NCI-H460 (cell line): Measurements from ENCODE around the gene VSIG8. TPM values are rescaled to one million over a fixed set of nuclear protein-coding genes. Genes with fewer than 3 reads are reported as not detected.

Experiments used
- DNase-seq: peaks from one replicate; pipeline ENCODE4 v3.0.0-alpha.2; 2016; ENCODE audit warnings: low read depth; ENCODE audit errors: extremely low read depth
- total RNA-seq: library from RNA; depleted of rRNA; stranded (reverse); fragments of >200 nt; shearing (Covaris generic); gene quantifications from 2 replicates; pipeline ENCODE4 v1.2.3, GENCODE V29; 2014

The VSIG8 gene
- total RNA-seq, 1 experiment from 2014 or later, result 0.05 TPM

DNA sequence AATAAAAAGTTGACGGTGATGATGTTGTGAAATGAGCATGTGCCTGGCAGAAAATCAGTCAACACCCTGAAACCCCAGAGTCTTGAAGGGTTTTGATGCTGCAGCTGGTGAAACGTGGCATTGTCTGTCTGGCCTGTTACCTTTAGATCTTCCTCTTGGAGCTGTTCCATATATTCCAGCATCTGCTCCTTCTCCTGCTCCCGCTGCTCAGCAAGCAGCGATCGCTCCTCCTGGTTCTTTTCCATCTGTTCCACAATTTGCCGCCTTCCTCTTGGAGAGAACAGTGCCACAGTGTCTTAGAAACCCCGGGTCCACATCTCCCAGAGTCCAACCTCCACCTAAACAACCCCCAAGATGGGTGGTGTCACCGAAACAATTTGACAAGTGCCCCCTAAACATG is 21.8 kb upstream of the VSIG8 start:
- DNase-seq, result no peak

- DNase-seq, result no peak
Observed at GRCh38 chr1:159883134-159883533, 20.7 kb upstream of the VSIG8 start.

DNA sequence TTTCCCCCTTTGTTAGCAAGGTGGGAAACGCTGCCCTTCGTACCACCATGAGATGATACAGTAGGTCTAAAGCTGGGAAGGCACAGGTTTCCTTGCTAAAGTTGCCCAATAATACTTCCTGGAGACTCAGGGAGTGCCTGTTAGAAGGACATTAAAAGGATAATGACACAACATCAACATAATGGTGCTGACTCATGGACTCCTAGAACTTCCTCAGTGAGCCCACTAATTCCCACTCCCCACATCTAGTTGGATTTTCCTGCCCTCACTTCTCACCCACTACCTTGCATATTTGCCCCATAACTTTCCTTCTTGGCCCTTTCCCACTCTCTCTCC is 20.0 kb upstream of the VSIG8 start:
- DNase-seq, result no peak

DNA sequence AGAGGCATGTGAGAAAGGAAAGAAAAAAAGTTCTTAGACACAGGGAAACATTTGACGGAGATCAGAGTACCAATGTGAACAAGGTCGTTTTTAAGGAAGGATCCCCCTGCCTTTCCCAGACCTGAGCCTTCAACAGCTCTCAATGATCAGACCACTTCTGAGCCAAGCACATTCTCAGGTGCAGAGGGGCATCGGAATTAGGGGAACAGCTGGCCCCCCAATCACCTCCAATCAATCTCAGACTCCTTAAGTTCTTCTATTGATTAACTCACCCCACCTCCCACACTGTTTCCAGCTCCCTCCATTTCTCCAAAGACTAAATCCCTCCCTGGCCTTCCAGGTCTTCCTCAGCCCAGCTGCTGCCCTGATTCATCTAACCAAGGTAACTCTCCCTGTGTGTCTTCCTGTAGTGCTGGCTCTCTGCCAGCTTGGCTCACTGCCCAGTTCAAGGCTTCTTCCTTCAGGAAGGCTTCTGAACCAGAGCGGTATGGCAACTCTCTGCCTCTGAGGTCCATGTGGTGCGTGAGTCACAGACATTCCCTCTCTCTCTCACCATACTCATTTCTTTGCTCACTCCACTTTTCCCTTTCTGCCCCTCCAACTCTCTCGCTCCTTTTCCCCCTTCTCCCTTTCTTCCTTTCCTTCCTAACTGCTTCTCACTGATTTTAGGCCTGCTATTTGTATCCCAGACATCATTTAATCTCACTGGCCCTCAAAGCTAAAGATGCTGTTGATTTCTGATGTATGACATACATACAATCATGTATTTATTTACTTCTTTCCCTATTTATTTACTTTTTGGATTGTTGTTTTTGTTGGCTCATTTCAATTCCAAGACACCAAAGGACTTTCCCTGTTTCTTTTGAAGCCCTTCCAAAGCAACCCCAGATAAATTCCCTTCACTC is 19.4 kb upstream of the VSIG8 start:
- peak; percentile 72 for DNase-seq

DNA sequence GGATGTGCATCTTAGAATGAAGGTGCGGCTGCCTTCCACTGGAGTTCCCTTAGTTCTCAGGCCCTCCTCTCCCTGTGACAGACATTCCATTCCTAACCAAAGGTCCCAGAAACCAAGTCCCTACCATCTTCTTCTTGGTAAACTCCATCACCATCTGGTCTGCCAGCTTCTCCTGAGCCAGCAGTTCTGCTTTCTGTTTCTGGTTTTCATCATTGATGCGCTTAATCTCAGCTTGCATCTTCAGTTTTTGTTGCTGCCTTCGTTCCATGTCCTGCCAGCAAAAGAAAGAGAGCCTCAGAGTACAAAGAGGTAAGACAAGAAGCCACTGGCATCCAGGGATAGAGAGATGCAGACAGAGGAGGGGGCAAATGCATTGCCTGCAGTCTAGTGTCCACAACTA is 18.0 kb upstream of the VSIG8 start:
- no peak for DNase-seq

DNA sequence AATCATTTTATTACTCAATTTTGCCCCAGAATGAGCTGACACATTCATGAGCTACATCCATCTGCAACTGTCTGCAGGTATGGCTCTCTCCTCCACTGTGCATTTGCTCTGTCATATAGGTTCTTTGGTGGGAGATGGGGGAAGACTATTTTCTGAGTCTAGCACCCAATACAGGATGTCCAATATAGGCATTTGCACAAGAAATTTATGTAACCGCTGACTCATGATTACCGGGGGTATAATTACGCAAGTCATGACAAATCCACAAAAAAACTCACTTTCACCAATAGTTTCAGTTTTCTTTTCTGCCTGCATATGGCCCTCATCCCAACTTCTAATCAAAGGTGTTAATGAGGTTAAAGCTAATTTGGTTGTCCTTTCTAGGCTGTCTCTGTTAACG is 17.5 kb upstream of the VSIG8 start:
- DNase-seq, result peak; percentile 21

DNA sequence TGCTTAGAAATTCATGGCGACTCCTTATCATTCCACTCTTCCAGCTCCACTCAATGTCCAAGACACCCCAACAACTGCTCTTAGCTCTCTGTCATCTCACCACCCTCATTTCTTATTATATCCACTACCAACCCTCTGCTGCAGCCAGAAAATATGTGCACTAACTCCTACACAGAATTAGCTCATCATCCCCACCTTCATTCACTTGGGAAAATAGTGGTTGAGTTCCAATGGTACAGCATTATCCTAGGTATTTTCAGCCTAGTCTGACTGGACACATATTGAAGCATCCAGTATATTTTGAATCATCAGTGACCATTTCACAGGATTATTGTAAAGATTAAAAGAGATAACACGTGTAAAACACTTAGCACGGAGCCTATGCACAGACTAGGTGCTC is 16.7 kb upstream of the VSIG8 start:
- no peak for DNase-seq

DNA sequence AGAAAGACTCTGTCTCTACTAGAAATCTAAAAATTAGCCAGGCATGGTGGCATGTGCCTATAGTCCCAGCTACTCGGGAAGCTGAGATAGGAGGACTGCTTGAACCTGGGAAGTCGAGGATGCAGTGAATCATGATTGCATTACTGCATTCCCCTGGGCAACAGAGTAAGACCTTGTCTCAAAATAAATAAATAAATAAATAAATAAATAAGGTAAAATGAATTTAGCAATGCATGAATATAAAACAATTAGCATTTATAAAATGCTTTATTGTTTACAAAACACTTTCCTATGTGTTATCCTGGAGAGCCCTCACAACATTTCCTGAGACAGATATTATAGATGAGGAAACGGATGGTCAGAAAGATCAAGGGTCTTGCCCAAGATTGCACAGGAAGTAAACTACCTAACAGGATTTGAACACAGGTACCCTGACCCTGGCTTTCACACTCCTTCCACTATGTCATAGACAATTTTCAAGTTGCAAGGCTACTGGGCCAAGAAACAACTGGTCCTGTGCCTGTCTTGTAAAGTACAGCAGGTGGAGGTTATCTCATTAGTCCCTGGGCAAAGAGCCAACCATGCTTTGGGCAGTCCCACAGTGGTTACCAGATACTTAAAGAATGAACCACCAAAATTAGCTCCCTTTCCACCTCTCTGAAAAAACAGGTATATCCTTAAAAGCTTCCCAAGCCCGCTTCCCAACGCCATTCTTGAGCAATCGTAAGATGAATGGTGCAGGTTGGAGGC is 15.4 kb upstream of the VSIG8 start:
- DNase-seq, result no peak

DNA sequence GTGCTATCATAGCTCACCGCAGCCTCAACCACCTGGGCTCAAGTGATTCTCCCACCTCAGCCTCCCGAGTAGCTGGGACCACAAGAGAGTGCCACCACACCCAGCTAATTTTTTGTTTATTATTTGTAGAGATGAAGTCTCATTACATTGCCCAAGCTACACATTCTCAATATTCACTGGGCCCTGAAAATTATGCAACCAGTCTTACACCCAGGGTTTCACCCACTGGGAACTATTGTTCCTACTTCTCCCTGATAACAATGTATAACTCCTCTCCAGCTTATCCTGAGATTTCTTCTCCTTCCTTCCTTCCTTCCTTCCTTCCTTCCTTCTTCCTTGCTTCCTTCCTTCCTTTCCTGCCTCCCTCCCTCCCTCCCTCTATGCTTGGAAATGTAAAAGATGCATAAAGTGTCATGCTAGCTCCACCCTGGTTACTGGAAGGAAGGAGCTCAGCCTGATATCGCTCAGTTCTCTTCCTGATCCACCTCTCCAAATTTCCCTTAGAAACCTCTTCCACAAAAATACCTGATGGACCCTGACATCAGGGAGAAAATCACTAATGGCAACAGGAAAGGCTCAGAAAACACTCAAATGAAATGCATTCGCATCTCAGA is 11.2 kb upstream of the VSIG8 start:
- no peak for DNase-seq

GRCh38 chr1:159872891-159873290 is 10.4 kb upstream of the VSIG8 start:
- DNase-seq, result no peak

GRCh38 chr1:159870704-159871103 is 8.2 kb upstream of the VSIG8 start:
- DNase-seq, result no peak

GRCh38 chr1:159869607-159870006 is 7.2 kb upstream of the VSIG8 start:
- DNase-seq, result no peak

GRCh38 chr1:159869173-159869572 is 6.7 kb upstream of the VSIG8 start:
- no peak for DNase-seq

DNA sequence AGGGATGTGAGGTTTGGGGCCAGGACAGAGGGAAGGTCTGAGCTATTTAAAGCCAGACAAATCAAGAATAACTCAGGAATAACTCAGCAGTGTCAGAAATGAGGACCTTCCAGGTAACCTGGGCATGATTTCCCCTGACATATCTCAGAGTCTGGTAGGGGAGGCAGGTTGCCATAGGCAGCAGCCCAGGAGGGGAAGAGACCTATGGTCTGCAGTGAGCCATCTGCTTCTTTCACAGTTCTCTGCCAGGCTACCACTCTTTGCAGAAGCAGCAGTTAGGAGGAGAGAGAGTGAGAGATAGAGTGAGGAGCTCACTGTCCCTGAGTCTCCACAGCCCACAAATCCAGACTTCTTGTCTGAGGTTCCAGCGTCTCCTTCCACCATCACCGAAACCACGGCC is 6.3 kb upstream of the VSIG8 start:
- no peak for DNase-seq

GRCh38 chr1:159867664-159868026 is 5.2 kb upstream of the VSIG8 start:
- no peak for DNase-seq

GRCh38 chr1:159866905-159867663 is 4.6 kb upstream of the VSIG8 start:
- no peak for DNase-seq

GRCh38 chr1:159866066-159866465 is 3.6 kb upstream of the VSIG8 start:
- DNase-seq, result no peak

- no peak for DNase-seq
Observed at GRCh38 chr1:159864262-159864661, 1.8 kb upstream of the VSIG8 start.

DNA sequence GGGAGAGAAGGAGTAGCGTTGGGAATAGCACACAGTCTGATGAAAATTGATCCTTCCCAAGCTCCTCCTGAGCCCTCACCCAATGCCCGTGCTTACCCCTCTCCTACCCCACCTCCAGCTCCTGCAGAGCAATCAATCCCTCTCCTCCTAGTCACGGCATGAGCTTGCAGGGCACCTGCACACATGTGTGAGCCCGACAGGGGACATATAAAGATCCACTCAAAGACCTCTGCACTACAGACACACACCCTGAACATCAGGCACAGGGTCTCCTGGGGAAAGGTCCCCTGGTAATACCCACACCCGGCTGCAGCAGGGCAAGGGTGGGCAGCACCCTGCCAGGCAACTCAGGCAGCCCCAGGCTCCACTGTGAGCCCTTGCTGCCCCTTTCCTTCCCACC is 426 bp downstream of the VSIG8 start:
- DNase-seq, result no peak

DNA sequence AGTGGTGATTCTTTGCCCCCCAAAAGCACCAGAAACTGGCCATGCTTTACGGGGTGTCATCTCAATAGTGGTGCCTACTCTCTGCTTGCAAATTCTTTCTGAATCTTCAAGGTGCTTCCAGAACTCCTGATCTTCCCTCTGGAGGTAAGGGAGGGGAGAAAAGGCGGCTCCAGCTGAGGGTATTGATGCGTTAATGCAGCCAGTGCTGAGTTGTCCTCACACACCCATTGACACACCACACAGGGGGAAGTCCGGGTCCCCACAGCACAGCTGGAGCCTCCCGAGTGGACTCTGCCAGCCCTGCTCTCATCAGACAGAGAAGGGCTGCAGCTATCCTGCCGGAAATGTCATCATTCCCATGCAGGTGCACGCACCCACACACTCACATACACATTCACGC is 1.2 kb downstream of the VSIG8 start:
- DNase-seq, result no peak

DNA sequence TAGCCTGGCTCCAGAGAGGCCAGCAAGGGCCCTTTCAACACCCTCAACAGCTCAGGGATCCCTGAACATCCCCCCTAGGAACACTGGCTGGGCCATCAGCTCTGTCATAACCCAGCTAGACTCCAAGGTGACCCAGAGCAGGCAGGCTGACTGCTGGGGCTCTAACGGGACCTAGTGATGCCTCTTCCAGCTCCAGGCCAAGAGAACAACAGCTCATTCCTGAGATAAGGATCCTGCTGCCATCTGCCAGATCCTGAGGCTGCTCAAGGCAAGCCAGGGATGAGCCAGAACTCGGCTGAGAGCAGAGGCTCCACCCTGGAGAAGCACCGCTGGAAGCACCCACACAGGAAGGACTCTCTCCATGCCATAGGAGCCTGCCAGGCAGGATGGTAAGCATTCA is 2.0 kb downstream of the VSIG8 start:
- no peak for DNase-seq
